OCI-LY1 (cell line): ENCODE data around the gene GYS2.

Experiments used
- H2AFZ ChIP-seq: fragments of 200-600 bp; sonication (generic), shearing (Covaris generic); 2 replicates; pipeline ENCODE4 v1.6.0; 2014; ENCODE audit warnings: antibody characterized with exemption, mild to moderate bottlenecking, low read length
- H3F3A ChIP-seq: fragments of 200-600 bp; sonication (generic), shearing (Covaris generic); 2 replicates; pipeline ENCODE4 v1.6.0; 2014; ENCODE audit warnings: mild to moderate bottlenecking, antibody characterized with exemption, low read length, moderate library complexity; ENCODE audit not compliant: insufficient read depth
- H3K27ac ChIP-seq: fragments of 200-600 bp; sonication (generic); 2 replicates; pipeline ENCODE4 v1.5.1; 2014; ENCODE audit warnings: low read length, mixed run types, mild to moderate bottlenecking, low read depth; ENCODE audit not compliant: poor library complexity, severe bottlenecking
- H3K27me3 ChIP-seq: fragments of 200-600 bp; sonication (generic); 2 replicates; pipeline ENCODE4 v1.6.0; 2014; ENCODE audit warnings: antibody characterized with exemption, mild to moderate bottlenecking, low read length, moderate library complexity; ENCODE audit not compliant: insufficient read depth
- H3K36me3 ChIP-seq: fragments of 200-600 bp; sonication (generic); 2 replicates; pipeline ENCODE4 v1.6.1; 2014; ENCODE audit warnings: mild to moderate bottlenecking, antibody characterized with exemption, low read length, moderate library complexity, mixed read lengths; ENCODE audit not compliant: insufficient read depth
- H3K4me1 ChIP-seq: fragments of 200-600 bp; sonication (generic); 2 replicates; pipeline ENCODE4 v1.5.1; 2014; ENCODE audit warnings: mild to moderate bottlenecking, low read length, moderate library complexity; ENCODE audit not compliant: insufficient read depth, severe bottlenecking
- H3K4me2 ChIP-seq: fragments of 200-600 bp; sonication (generic), shearing (Covaris generic); 2 replicates; pipeline ENCODE4 v1.6.1; 2014; ENCODE audit warnings: low read length
- H3K4me3 ChIP-seq: fragments of 200-600 bp; sonication (generic); 2 replicates; pipeline ENCODE4 v1.5.1; 2014; ENCODE audit warnings: low read length, low read depth, mild to moderate bottlenecking, mixed read lengths; ENCODE audit not compliant: poor library complexity, severe bottlenecking
- H3K79me2 ChIP-seq: fragments of 200-600 bp; shearing (Covaris generic); 2 replicates; pipeline ENCODE4 v1.6.1; 2016; ENCODE audit warnings: mixed run types, low read length, mixed read lengths; ENCODE audit not compliant: insufficient read depth
- H3K9ac ChIP-seq: fragments of 200-600 bp; sonication (generic), shearing (Covaris generic); 2 replicates; pipeline ENCODE4 v1.6.1; 2014; ENCODE audit warnings: mild to moderate bottlenecking, low read length, mixed read lengths
- H3K9me2 ChIP-seq: fragments of 200-600 bp; sonication (generic), shearing (Covaris generic); 2 replicates; pipeline ENCODE4 v1.6.1; 2014; ENCODE audit warnings: low read depth, mild to moderate bottlenecking, low read length, mixed read lengths
- H3K9me3 ChIP-seq: fragments of 200-600 bp; shearing (Covaris generic); 2 replicates; pipeline ENCODE4 v1.6.1; 2014; ENCODE audit warnings: low read length, mixed read lengths
- H4K20me1 ChIP-seq: fragments of 200-600 bp; sonication (generic), shearing (Covaris generic); 2 replicates; pipeline ENCODE4 v1.6.0; 2016; ENCODE audit warnings: mild to moderate bottlenecking, low read length; ENCODE audit not compliant: insufficient read depth
- CTCF ChIP-seq: fragments of 200-600 bp; sonication (generic), shearing (Covaris generic); IDR thresholded peaks from 2 replicates; pipeline ENCODE4 v1.5.1; 2017; ENCODE audit warnings: mild to moderate bottlenecking, antibody characterized with exemption, low read length, moderate library complexity, mixed read lengths
- EZH2 ChIP-seq: fragments of 200-600 bp; sonication (generic), shearing (Covaris generic); IDR thresholded peaks from 2 replicates; pipeline ENCODE4 v1.8.0; 2017; ENCODE audit warnings: borderline replicate concordance, mixed run types, mild to moderate bottlenecking, antibody characterized with exemption, low read length, moderate library complexity, mixed read lengths

GYS2 gene

GRCh38 chr12:21580748-21581516, 23.7 kb downstream of the GYS2 start:
- Histone ChIP-seq H3K4me1 (no peaks in the 10 kb centered on the region), H3K9me3 (no peaks in the 10 kb centered on the region), H3K9ac (no peak overlapping the region), H3K4me3 (no peak overlapping the region), H3K27ac (no peak overlapping the region), H3K9me2 (no peaks in the 10 kb centered on the region), H3K27me3 (no peaks in the 10 kb centered on the region), H3K36me3 (no peaks in the 10 kb centered on the region), H3K4me2 (no peak overlapping the region), H3K79me2 (no peaks in the 10 kb centered on the region), H4K20me1 (no peaks in the 10 kb centered on the region), H2AFZ (no peak overlapping the region), H3F3A (no peaks in the 10 kb centered on the region)
- no peak for TF ChIP-seq CTCF
- no peak for TF ChIP-seq EZH2

GRCh38 chr12:21577516-21577915, 27.1 kb downstream of the GYS2 start:
- no peaks in the 10 kb centered on the region for H3F3A ChIP-seq
- no peak overlapping the region for H3K9ac ChIP-seq
- H3K9me3 ChIP-seq = no peaks in the 10 kb centered on the region
- TF ChIP-seq EZH2 = no peak
- TF ChIP-seq CTCF = no peak
- no peak overlapping the region for H3K4me3 ChIP-seq
- no peak overlapping the region for H3K27ac ChIP-seq
- H3K4me2 ChIP-seq = no peak overlapping the region
- no peaks in the 10 kb centered on the region for H4K20me1 ChIP-seq
- no peak overlapping the region for H2AFZ ChIP-seq
- no peaks in the 10 kb centered on the region for H3K4me1 ChIP-seq
- H3K79me2 ChIP-seq = no peaks in the 10 kb centered on the region
- no peaks in the 10 kb centered on the region for H3K9me2 ChIP-seq
- H3K36me3 ChIP-seq = no peaks in the 10 kb centered on the region
- H3K27me3 ChIP-seq = no peaks in the 10 kb centered on the region

GRCh38 chr12:21576431-21576830, 28.2 kb downstream of the GYS2 start:
- no peak overlapping the region for H3K27ac ChIP-seq
- H3K27me3 ChIP-seq = no peaks in the 10 kb centered on the region
- no peak overlapping the region for H3K4me3 ChIP-seq
- H3K79me2 ChIP-seq = no peaks in the 10 kb centered on the region
- no peaks in the 10 kb centered on the region for H3K4me1 ChIP-seq
- no peak overlapping the region for H3K4me2 ChIP-seq
- H3K9me2 ChIP-seq = no peaks in the 10 kb centered on the region
- no peaks in the 10 kb centered on the region for H3K9me3 ChIP-seq
- no peak overlapping the region for H2AFZ ChIP-seq
- H3K36me3 ChIP-seq = no peaks in the 10 kb centered on the region
- TF ChIP-seq CTCF (no peak), EZH2 (no peak)
- no peak overlapping the region for H3K9ac ChIP-seq
- H4K20me1 ChIP-seq = no peaks in the 10 kb centered on the region
- no peaks in the 10 kb centered on the region for H3F3A ChIP-seq
